Activated CD4-positive, alpha-beta T cell treated with anti-CD3 and anti-CD28 coated beads for 1 hour (primary cell): ENCODE data around the gene COL8A2.

Experiments used
- DNase-seq: peaks from one replicate; pipeline ENCODE4 v3.0.0-alpha.2; 2020

The COL8A2 gene

DNA sequence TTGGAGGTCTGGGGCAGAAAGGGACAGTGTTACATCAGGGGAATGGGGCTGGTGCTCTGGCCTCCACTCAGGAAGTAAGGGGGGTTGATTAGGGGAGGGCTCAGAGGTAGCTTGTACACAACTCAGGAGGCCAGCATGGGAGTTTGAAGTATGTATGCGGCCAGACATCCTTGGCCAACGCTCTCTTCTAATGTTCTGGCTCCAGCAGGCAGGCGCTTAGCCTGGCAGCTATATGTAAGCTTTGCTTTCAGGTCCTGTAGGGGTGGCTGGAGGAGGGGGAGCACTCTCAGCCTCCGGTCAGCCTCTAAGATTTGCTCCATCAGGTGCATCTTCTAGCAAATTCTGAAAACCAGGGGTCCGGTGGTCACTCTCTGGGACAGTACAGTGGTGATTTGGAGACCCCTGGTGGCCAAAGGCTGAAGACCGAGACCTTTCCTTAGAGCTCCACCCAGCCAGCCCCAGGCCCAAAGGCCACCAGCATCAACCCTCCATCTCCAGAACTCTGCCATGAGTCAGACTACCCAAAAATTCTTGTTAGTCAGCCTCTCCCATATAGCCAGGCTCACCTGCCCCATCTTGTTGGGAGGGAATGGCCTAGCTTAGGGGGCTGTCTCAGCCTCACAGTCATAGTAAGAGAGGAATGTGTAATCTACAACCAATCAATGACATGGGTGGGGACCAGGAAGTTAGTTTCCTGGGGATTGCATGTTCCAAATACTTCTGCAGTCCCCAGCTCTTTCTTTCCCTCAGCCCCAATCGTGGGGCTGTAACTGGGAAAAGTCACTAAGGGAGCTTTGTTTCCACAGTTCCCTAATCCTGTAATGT is 9.7 kb upstream of the COL8A2 start:
- DNase-seq = no peak

GRCh38 chr1:36134031-36134430 is 9.0 kb upstream of the COL8A2 start:
- no peak for DNase-seq

GRCh38 chr1:36133484-36133883 is 8.5 kb upstream of the COL8A2 start:
- no peak for DNase-seq

GRCh38 chr1:36132029-36132428 is 7.0 kb upstream of the COL8A2 start:
- DNase-seq = no peak

DNA sequence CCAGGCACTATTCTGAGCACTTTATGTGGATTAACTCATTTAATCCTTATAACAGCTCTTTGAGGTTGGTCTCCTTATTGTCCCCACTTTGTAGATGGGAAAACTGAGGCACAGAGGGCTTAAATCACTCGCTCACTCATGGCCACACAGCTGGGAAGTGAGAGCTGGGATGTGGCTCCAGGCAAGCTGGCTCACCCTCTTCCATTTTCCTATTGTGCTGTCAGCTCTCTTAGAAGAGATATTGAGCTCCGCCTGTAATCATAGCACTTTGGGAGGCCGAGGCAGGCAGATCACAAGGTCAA is 3.8 kb upstream of the COL8A2 start:
- DNase-seq = no peak

DNA sequence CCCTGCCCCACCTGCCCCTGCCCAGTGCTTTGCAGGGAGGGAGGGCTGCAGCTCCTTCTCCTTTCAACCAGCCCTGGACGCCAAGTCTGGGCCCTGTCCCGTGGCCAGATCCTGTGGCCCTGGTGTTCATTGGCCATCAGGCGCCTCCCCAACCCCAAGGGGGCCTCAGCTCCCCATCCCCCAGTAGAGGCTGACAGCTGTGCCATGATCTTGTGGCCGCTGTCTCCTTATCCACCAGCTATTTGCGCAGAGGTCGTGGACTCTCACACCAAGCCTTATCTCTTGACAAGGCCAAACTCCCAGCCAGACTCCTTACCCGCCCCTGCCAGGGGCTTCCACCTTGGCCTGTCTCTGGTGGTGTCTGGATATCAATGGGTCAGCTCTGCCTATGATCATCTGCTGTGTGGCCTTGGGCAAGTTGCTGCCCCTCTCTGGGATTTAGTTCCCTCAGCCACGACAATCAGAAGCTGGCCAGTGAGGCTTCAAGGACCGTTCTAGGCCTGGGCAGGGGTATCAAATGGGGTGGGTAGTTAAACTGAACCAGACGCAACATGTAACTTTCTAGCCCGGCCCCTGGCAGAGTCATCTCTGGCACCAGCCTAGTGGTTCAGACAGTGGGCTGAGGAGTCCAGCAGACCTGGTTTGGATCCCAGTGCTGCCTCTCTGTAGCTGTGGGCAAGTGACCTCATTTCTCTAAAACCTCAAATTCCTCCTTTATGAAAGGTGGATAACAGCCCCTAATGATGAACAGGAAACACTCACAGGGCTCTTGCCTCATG is 3.3 kb upstream of the COL8A2 start:
- no peak for DNase-seq

DNA sequence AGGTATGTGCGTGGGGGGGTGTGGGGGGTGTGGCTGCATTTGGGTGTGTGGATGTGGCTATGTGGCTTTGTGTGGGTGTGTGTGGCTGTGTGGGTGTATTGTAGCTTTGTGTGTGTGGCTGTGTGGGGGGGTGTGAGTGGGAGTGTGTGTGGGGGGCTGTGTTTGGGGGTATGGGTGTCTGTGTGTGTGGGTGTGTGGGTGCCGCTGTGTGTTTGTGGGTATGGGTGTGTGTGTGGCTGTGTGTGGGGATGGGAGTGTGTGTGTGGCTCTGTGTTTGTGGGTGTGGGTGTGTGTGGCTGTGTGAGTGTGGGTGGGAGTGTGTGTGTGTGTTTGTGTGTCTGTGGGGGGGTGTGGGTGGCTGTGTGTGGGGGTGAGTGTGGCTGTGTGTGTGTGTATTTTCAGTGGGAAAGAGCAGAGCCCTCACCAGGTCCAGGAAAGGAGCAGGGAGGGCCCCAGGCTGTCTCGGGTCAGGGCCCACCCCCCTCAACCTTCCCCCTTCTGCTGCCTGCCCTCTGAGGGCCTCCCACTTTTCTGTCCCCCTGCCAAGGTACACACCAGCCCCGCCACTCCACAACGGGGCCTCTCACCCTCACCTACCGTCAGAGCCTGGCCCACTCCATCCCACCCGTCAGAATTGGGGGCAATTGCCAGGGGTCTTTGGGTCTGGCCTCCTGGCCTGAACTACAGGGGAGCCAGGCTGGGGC is 1.9 kb upstream of the COL8A2 start:
- DNase-seq = no peak

- no peak for DNase-seq
These were observed 1.1 kb upstream of the COL8A2 start for GRCh38 chr1:36126005-36126716.

- DNase-seq = no peak
These were observed 456 bp downstream of the COL8A2 start for GRCh38 chr1:36124404-36125128.

DNA sequence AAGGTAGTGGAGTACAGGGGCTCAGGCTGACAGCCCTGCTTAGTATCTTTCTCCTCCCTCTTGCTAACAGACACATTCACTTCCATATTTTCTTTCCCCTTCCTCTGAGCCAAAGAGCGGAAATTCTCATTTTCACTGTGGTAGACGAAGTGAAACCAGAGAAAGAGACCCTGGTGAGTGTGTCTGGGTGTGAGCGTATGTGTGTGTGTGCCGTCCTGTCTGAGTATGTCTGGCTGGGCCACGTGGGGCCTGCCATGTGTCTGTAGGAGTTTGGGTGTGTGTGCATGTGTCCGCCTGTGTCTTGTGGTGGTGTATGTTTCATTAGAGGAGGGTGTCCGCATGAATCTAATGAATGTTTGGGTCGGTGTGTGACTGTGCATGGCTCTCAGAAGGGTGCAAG is 1.7 kb downstream of the COL8A2 start:
- DNase-seq = no peak

DNA sequence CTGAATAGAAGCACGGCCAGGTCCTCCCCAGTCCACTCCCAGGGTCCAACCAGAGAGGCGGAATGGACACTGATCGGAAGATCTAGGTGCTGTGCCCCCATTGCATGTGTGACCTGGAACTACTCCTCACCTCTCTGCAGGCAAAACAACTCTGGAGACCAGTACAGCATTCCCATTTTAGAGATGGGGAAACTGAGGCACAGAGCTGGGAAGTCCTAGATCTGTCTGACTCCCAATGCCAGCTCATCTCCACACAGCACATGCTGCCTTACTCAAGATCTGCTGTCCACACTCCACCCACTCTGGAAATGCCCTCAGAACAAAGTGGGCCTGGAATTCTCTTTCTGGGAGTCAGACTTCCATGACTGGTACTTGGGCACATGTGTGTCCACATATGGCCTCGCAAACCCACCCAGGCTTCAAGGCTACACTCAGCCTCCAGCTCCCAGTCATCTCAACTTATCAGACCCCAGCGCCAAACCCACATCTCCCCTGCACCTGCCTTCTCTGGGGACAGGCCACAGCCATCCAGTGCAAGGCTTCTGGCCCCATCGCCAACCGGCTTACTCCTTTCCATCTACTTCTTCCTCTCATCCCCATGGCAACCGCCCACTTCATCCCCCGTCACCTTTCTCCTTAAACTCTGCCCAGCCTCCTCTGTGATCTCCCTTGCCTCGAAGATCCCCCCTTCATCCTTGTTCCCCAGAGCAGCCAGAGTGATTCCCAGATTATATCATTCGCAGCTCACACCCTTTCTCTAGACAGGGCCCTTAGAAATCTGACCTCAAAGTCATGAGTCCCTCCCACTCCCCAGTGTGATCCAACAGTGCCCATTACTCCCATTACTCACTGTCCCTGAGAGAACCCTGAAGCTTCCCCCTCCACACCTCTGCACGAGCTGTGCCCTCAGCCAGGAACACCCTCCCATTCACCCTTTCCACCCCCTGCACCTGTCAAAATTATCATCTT is 2.7 kb downstream of the COL8A2 start:
- no peak for DNase-seq

- no peak for DNase-seq
These were observed 5.6 kb downstream of the COL8A2 start for GRCh38 chr1:36119456-36119855.

DNA sequence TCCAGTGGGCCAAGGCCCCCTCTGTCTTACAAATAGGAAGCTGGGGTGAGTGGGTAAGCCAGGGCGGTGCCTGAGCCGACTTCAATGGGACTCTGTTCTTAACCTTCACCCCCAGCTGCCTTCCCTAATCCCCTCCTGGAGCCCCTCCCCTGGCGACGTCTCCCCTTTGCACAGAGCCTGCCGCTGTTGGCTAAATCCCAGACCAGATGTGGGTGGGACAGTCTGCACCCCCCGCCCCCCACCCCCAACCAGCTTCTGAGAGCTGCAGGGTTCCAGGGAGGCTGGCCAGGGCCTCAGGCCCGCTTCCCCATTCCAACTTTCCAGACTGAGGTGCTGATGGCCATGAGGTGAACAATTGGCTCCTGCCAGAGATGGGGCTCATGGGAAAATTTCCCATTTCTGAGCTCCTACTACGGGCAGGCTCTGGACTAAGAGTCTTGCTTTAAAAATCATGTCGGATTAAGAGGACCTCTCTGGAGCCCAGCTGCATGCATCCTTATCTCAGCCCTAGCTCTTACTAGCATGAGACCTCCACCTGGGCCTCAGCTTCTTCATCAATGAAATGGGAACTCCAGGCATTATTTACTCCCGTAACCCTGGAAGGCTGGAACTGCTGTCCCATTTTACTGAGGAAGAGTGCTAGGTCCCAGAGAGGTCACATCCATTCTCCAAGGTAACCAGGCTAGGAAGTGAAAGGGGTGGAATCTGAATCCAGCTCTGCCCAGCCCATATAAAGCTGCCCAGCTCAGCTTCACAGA is 6.4 kb downstream of the COL8A2 start:
- no peak for DNase-seq

DNA sequence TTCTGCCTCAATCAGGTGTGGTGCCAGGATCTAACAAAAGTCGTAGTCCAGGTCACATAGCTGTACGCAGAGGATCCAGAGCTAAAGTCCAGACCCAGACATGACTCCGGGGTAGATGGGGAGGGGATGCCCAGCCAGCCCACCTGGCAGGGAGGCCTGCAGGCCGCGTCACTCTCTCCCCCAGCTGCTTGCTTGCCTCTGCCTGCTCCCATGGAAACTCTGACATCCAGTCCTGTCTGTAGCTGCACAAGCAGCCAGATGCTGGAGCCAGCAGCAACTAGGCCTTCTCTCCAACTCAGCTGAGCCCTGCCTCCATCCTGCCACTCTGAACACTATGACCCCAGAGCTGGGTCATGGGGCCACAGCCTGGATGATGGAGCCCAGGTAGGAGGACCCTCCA is 8.1 kb downstream of the COL8A2 start:
- DNase-seq = no peak

DNA sequence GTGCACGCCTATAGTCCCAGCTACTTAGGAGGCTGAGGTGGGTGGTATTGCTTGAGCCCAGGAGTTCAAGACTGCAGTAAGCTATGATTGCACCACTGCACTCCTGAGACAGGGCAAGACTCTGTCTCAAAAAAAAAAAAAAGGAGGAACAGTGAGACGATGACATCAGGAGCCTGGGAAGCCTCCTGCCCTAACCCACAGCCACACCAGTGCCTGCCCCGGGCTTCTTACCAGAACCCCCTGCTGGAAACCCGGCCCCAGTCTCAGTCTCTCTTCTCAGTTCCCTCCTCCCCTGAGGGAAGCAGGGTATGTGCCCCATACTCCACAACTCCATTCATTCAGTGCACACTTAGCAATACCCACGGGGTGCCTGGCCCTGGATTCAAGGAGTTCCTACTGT is 9.1 kb downstream of the COL8A2 start:
- no peak for DNase-seq

- no peak for DNase-seq
These were observed 9.8 kb downstream of the COL8A2 start for GRCh38 chr1:36115200-36115669.

GRCh38 chr1:36114371-36114770 is 10.7 kb downstream of the COL8A2 start:
- no peak for DNase-seq

DNA sequence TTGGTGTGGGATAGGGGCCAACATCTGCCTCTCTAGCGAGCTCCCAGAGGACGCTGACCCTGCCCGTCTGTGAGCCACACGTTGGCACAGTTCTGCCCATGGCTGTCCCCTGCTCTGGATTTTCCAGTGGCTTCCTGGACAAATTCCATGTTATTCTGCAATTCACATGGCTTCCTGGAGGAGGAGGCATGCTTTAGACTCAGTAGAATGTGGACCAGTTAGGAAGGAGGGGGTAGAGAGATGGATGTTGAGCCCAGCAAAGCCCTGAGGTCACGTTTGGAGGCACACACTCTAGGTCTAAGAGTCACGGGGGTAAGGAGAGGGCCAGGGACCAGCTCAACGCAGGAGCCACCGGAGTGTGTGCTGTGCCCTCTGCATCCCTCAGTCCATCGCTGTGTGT is 12.2 kb downstream of the COL8A2 start:
- DNase-seq = no peak

DNA sequence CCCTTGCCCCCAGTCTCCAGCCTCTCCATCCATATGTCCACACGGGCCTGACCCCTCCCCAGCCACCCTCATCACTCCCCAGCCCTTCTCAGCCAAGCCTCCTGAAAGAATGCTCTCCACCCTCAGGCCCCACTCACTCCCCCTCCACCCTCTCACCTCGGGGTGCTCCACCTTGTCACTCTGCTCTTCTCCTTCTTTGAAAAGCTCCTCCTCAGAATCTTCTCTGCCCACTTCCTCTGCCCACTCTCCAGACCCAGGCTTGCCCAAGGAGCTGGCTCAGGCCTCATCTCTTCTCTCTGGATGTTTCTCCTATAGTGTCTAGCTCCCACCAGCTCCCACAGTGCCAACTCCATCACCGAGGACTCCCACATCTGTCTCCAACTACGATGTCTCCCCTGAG is 13.9 kb downstream of the COL8A2 start:
- no peak for DNase-seq

DNA sequence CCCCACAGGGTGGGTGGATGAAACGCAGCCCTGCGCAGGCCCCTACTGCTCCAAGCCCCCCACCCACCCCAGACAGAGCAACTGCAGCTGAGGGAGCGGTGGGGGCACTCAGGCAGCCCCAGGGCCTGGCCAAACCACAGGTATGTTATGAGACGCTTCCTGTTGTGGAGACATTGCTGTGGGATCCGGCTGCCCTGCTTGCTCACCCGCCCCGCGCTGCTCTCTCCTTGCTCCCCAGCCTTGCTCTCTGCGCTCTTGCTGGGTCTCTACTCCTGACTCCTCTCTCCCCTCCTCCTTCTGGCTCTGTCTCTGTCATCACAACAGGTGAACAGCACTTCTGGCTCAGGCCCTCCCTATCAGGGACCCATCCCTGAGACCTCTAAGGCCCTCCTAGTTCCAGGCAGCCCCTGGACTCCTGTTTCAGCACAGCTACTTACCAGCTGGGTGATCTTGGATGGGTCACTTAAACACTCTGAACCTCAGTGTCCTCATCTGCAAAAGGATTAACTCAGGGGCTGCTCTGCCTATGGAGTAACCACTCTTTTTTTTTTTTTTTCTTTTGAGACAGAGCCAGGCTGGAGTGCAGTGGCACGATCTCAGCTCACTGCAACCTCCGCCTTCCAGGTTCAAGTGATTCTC is 15.9 kb downstream of the COL8A2 start:
- no peak for DNase-seq
